ENCODE results near the gene ARRDC1. TPM values are rescaled to one million over a fixed set of nuclear protein-coding genes. Genes with fewer than 3 reads are reported as not detected.

The ARRDC1 gene
- total and polyA plus RNA-seq, 9 of the 15 experiments (the other 6 are each of a cell fraction or from before 2014, with no cell fraction given): 0.21 to 45.3 (median 18.6) TPM

DNA sequence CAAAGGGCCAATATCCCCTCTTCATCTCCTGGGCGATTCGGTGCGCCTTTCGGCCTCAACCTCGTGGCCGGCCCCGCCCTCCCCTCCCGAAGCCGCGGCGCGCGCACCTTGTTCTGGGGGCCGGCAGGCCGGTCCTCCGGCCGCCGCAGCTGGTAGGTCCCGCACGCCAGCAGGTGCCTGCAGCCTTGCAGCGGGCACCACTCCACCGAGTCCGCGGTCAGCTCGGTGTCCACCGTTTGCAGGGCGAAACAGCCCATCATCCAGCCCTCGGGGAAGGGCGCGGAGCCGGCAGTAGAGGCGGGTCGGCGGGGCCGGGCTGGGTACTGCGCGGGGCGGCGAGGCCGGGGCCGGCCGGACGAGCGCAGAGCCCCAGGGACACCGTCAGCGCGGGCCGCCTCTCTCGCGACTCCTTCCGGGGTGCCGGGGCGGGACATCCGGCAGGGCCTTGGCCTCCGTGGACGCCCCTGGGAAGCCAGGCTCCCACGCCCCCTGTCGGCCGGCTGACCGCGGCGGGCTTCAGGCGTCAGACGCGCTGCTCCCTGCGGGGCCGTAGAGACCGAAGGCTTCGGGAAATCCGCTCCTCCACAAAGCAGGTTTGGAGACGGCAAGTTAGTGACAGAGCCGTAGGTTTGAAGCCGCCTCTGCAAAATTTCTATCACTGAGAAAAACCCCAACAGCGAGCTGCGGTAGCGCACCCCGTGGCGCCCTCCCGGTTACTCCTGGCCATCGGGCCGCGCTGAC lies 26.8 kb upstream of the ARRDC1 start, which contains the start of gene DPH7 (continued):
- TF ChIP-seq ZNF217 (CRISPR knock-in tag; IDR thresholded peaks at IDR 0.05) (no peak), SREBF1 (IDR thresholded peaks at IDR 0.05; ENCODE audit: borderline replicate concordance, low read depth, low read length) (peak; percentile 72), ELF4 (CRISPR knock-in tag; IDR thresholded peaks at IDR 0.05) (no peak), HDAC3 (IDR thresholded peaks at IDR 0.05; ENCODE audit: borderline replicate concordance, partially characterized antibody) (no peak), CHD1 (IDR thresholded peaks at IDR 0.05; ENCODE audit: low read length) (peak; percentile 80), KLF13 (tag; IDR thresholded peaks at IDR 0.05; ENCODE audit: borderline replicate concordance, low read depth) (peak; percentile 69; the same call in 1 of the 2 replicates), BHLHE40 (IDR thresholded peaks at IDR 0.05; ENCODE audit: low read length) (peak; percentile 54), ZNF586 (CRISPR knock-in tag; conservative IDR thresholded peaks at IDR 0.05) (no peak), ZFP30 (CRISPR knock-in tag; IDR thresholded peaks at IDR 0.05; ENCODE audit: borderline replicate concordance) (no peak), TARDBP (IDR thresholded peaks at IDR 0.05) (peak; percentile 92; the same call in 1 of the 2 replicates), ZFP1 (CRISPR knock-in tag; IDR thresholded peaks at IDR 0.05) (no peak), ZNF24 (IDR thresholded peaks at IDR 0.05) (peak; percentile 31; the same call in 1 of the 2 replicates), NR1H2 (CRISPR knock-in tag; IDR thresholded peaks at IDR 0.05) (no peak), MCM3 (IDR thresholded peaks at IDR 0.05) (no peak), ZNF263 (CRISPR knock-in tag; IDR thresholded peaks at IDR 0.05; ENCODE audit: borderline replicate concordance) (peak; percentile 15; the same call in 1 of the 2 replicates), RCOR1 (IDR thresholded peaks at IDR 0.05; ENCODE audit: borderline replicate concordance in 1 of 2, low read depth in 2 of 2, low read length in 2 of 2) (peak in 1 of 2 experiments; percentile 43; a peak in 1 of 4 replicates), BDP1 (IDR thresholded peaks at IDR 0.05; ENCODE audit: insufficient read depth, insufficient read length) (no peak), BMI1 (IDR thresholded peaks at IDR 0.05; ENCODE audit: low read length) (no peak), GTF2A2 (tag; IDR thresholded peaks at IDR 0.05) (no peak), SLC30A9 (CRISPR knock-in tag; IDR thresholded peaks at IDR 0.05) (no peak), ZNF12 (CRISPR knock-in tag; IDR thresholded peaks at IDR 0.05) (no peak), ZNF79 (CRISPR knock-in tag; IDR thresholded peaks at IDR 0.05; ENCODE audit: low read depth) (no peak), SP1 (CRISPR knock-in tag; IDR thresholded peaks at IDR 0.05) (peak; percentile 81; the same call in 1 of the 2 replicates), MAZ (CRISPR knock-in tag; conservative IDR thresholded peaks at IDR 0.05 in 1 of 2, IDR thresholded peaks at IDR 0.05 in 1 of 2) (peak; percentile 81 to 91), ZNF76 (CRISPR knock-in tag; IDR thresholded peaks at IDR 0.05; ENCODE audit: borderline replicate concordance) (0 out of 2 replicates have a peak, but pooled peaks have one; percentile 41)
- TF ChIP-seq, protein P1, sequence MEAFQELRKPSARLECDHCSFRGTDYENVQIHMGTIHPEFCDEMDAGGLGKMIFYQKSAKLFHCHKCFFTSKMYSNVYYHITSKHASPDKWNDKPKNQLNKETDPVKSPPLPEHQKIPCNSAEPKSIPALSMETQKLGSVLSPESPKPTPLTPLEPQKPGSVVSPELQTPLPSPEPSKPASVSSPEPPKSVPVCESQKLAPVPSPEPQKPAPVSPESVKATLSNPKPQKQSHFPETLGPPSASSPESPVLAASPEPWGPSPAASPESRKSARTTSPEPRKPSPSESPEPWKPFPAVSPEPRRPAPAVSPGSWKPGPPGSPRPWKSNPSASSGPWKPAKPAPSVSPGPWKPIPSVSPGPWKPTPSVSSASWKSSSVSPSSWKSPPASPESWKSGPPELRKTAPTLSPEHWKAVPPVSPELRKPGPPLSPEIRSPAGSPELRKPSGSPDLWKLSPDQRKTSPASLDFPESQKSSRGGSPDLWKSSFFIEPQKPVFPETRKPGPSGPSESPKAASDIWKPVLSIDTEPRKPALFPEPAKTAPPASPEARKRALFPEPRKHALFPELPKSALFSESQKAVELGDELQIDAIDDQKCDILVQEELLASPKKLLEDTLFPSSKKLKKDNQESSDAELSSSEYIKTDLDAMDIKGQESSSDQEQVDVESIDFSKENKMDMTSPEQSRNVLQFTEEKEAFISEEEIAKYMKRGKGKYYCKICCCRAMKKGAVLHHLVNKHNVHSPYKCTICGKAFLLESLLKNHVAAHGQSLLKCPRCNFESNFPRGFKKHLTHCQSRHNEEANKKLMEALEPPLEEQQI (IDR thresholded peaks at IDR 0.05): no peak
- TF ChIP-seq, protein P2, sequence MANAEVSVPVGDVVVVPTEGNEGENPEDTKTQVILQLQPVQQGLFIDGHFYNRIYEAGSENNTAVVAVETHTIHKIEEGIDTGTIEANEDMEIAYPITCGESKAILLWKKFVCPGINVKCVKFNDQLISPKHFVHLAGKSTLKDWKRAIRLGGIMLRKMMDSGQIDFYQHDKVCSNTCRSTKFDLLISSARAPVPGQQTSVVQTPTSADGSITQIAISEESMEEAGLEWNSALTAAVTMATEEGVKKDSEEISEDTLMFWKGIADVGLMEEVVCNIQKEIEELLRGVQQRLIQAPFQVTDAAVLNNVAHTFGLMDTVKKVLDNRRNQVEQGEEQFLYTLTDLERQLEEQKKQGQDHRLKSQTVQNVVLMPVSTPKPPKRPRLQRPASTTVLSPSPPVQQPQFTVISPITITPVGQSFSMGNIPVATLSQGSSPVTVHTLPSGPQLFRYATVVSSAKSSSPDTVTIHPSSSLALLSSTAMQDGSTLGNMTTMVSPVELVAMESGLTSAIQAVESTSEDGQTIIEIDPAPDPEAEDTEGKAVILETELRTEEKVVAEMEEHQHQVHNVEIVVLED (CRISPR knock-in tag; IDR thresholded peaks at IDR 0.05): peak; percentile 70; the same call in 1 of the 2 replicates

All from K562 (cell line).